AG04449 (cell line): ENCODE data around the gene KLHDC7A.

Experiments used
- CTCF ChIA-PET: fragments of 350-600 bp; formaldehyde crosslinking; extraction: SDS; loops from one replicate; lab custom pipeline; 2021; ENCODE audit warnings: antibody characterized with exemption; lab: Yijun Ruan, JAX
- POLR2A ChIA-PET: fragments of 400-600, 350-600 bp; formaldehyde crosslinking; extraction: SDS; loops from one replicate; lab custom pipeline; 2020; ENCODE audit warnings: antibody characterized with exemption, inconsistent platforms; lab: Yijun Ruan, JAX
- DNase-seq: peaks from one replicate; pipeline ENCODE4 v3.0.0-alpha.2; 2010; ENCODE audit warnings: low read depth, low spot score
- H3K4me3 ChIP-seq: 2 replicates; pipeline ENCODE4 v1.5.1; 2011; ENCODE audit warnings: low read depth, mild to moderate bottlenecking, control low read depth, low read length
- CTCF ChIP-seq: IDR thresholded peaks from one replicate; pipeline ENCODE4 v1.5.1; 2011; ENCODE audit warnings: mild to moderate bottlenecking, moderate library complexity, low read length, control low read depth, inconsistent platforms; ENCODE audit not compliant: insufficient read depth; ENCODE audit errors: missing control alignments

The KLHDC7A gene

GRCh38 chr1:18496497-18497235 lies 15.9 kb downstream of the KLHDC7A start:
- POLR2A ChIA-PET: no interaction called here
- CTCF ChIA-PET: no interaction called here
- TF ChIP-seq CTCF: no peak
- no peak for DNase-seq
- no peak overlapping the region for H3K4me3 ChIP-seq

- DNase-seq: no peak
- POLR2A ChIA-PET: no interaction called here
- no peak overlapping the region for H3K4me3 ChIP-seq
- TF ChIP-seq CTCF: no peak
- CTCF ChIA-PET: no interaction called here
Observed at GRCh38 chr1:18501833-18502232, 21.1 kb downstream of the KLHDC7A start.

- POLR2A ChIA-PET: no interaction called here
- DNase-seq: no peak
- no peak overlapping the region for H3K4me3 ChIP-seq
- no peak for TF ChIP-seq CTCF
- CTCF ChIA-PET: no interaction called here
Observed at GRCh38 chr1:18504609-18505008, 23.9 kb downstream of the KLHDC7A start.

- ChIA-PET POLR2A (no interaction called here), CTCF (no interaction called here)
- no peak for TF ChIP-seq CTCF
- DNase-seq: no peak
- H3K4me3 ChIP-seq: no peak overlapping the region
Observed at GRCh38 chr1:18505666-18506065, 24.9 kb downstream of the KLHDC7A start.

GRCh38 chr1:18508084-18508483 lies 27.4 kb downstream of the KLHDC7A start:
- no peak for TF ChIP-seq CTCF
- ChIA-PET POLR2A (no interaction called here), CTCF (no interaction called here)
- no peak for DNase-seq
- no peak overlapping the region for H3K4me3 ChIP-seq

- DNase-seq: no peak
- CTCF ChIA-PET: no interaction called here
- POLR2A ChIA-PET: no interaction called here
- H3K4me3 ChIP-seq: no peak overlapping the region
- TF ChIP-seq CTCF: no peak
Observed at GRCh38 chr1:18511149-18511873, 30.6 kb downstream of the KLHDC7A start.
